ENCODE data around the gene CCNC.

- TF ChIP-seq CTCF (conservative IDR thresholded peaks at IDR 0.05) (no peak), ZFX (IDR thresholded peaks at IDR 0.05) (no peak)
These were observed 14.6 kb downstream of the CCNC start for GRCh38 chr6:99553888-99554287.

Data from C4-2B (cell line).